Epithelial cell of alveolus of lung (primary cell): ENCODE measurements around the gene CCDC102B. TPM values are rescaled to one million over a fixed set of nuclear protein-coding genes. Genes with fewer than 3 reads are reported as not detected.

Experiments used
- total RNA-seq: library from RNA; depleted of rRNA; stranded (reverse); fragments of >200 nt; gene quantifications from 2 replicates; pipeline ENCODE4 v1.2.1, GENCODE V29; 2015

The CCDC102B gene
- total RNA-seq, result 12.8 and 18.3 TPM in 2 replicates

DNA sequence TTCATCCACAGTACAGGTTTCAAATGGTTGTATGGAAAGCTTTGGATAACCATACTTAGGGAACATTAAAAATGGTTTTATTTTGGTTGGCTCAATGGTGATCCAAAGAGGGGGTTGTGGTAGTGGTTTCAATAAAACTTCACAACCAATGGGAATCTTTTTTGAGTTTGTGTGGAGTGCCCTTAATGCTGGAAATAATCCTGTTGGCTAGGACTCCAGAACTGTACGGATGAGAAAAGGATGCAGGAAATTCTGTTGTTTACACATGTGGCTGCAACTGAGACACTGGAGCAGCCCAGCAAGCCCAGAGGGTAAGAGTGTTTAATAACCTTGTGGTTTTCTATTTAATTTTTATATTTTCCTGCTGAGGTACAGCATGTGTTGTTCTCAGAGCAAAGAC, at the start of gene CCDC102B:
TSS of gene CCDC102B (plus strand) at position 210 of the 400 bp plus-strand sequence. CDS start 38,684 bp downstream, outside the sequence.

Other genes starting within 250 kb of the CCDC102B start
- gene TMX3, start 83.0 kb upstream of the CCDC102B start, total RNA-seq, result 33.5 and 43.2 TPM in 2 replicates